ENCODE measurements around the gene MPZL3.

Gene MPZL3

DNA sequence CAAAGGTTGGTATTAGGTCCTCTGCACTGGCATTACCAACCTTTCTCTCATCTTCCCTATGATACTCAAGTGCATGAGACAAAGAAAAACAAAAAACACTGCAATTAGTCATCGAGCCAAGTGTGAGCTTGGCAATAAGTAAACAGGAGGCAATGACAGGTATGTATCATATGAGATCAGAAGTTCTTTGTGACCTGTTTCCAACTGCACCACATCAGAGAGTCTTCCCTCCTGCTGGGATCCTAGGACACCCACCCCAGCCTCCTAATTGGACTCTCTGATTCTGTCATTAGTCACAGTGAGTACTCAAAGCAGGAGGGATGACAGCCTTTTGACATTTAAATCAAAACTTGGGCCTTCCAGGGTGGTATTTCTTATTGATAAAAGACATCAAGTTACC, 19.5 kb downstream of the MPZL3 start:
- no peak for DNase-seq (ENCODE audit: low read depth in 2 of 2)

- DNase-seq (ENCODE audit: low read depth in 2 of 2): no peak
Observed at GRCh38 chr11:118231461-118231860, 20.7 kb downstream of the MPZL3 start.

DNA sequence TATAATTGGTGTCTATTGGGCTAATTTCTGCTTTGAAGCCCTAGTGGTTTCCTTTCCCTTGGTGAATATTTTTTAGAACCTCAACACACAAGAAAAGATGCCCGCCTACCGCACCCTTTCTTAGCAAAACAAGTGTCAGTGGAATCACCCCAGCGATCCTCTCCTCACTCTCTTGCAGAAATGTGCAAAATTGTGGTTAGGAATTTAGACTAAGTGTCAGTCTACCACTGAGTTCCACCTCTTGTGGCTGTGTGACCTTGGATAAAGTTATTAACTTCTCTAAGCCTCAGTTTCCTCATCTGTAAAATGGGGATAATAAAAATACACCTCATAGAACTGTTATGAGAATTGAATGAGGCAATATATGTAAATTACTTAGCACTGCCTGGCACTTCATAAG, 22.1 kb downstream of the MPZL3 start:
- DNase-seq (ENCODE audit: low read depth in 2 of 2): no peak

GRCh38 chr11:118229274-118229847, 22.8 kb downstream of the MPZL3 start:
- no peak for DNase-seq (ENCODE audit: low read depth in 2 of 2)

DNA sequence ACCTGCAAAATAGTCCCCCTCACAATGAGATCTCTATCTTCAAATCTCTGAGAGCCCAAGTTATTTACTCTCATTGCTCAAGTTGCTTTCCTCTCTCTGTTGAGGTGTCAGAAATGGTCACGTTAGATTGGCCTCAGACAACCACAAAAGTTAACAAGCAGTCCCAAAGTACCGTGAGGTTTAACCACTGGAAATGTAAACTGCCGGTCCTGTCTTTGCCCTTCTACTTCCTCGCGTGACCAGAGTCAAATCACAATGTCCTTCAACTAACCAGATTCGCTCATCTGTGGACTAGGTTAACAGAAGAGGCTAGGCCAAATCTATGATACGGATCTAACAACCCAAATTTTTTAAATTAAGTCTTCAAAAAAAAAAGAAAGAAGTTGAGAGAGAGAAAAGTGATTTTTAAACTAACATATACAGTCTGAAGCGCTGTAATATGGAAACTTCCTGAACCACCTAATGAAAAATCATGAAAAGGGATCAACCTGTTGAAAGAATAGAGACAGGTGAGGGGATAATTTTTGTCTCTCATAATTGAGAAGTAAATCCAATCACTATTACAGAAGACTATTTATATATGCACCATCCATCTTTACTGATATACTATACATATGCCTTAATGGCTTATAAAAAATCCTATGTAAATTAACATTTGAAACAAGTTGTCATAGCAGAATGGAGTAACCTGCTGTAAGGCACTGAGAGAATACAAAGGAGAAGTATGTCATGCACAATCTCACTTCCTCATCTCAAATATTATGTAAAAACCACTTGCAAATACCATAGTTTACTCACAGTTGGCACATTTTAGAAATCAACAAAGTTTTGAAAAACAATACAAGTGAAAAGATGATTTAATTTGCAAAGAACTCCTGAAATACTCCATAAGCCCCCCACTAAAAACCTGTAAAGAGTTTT, 24.0 kb downstream of the MPZL3 start:
- DNase-seq (ENCODE audit: low read depth in 2 of 2): no peak

DNA sequence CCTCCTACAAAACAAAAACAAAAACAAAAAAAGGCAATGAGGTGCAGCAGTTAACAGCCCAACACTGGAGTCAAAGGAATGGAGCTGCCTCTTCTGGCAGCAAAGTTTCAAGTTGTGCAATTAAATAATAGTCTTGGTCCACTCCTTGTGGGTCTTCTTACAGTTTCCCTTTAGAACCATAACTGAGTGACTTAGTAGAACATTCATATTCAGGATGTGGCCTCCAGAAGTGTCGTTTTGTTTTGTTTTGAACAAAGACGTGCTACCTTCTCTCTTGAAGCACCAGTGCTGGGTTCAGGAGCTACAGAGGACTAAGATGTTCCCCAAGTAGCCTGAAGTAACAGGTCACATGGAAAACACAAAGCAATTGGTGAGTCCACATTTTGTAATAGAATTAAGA, 25.4 kb downstream of the MPZL3 start:
- no peak for DNase-seq (ENCODE audit: low read depth in 2 of 2)

GRCh38 chr11:118226296-118226695, 25.9 kb downstream of the MPZL3 start:
- no peak for DNase-seq (ENCODE audit: low read depth in 2 of 2)

GRCh38 chr11:118224511-118225188, 27.5 kb downstream of the MPZL3 start, which contains the start of gene JAML:
Gene JAML, minus strand, starts transcription at chr11:118225011. Its CDS starts 10,145 bp downstream, at chr11:118214866.
- DNase-seq (ENCODE audit: low read depth in 2 of 2): no peak

DNA sequence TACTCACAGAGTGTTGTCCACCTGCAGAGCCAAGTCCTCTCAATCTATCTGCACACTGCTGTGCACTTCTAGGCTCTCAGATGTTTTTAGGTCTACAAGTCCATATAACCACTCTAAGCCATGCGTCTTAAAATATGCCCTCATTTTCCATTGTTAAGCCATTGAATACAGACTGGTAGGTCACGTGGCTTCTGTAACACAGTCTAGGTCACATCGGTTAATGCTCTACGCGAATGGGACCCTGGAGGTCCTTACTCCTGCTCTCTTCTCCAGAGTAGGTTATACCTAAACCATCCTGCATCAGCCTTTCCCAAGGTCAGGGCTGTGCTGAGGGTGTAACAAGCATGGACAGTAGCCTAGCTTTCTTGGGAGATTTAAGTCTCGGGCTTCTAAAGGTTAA, 28.2 kb downstream of the MPZL3 start:
- no peak for DNase-seq (ENCODE audit: low read depth in 2 of 2)

DNA sequence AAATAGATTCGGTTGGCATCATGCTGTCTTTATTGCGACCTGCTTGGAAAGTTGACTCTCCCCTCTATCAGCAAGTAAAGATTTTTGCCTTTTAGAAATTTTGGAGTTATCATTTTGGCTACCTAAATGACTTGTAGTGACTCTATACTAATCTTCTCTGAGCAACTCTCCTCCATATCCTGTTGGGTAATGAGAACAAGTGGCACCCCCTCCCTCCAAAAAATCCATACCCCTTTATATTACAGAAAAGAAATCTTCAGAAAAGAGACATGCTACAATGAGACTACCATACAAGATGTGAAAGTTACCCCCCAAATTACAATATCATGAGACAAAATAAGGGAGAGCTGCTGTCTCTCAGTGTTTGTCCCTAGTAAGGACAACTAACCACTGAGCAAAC, 28.6 kb downstream of the MPZL3 start:
- no peak for DNase-seq (ENCODE audit: low read depth in 2 of 2)

GRCh38 chr11:118222437-118222836, 29.7 kb downstream of the MPZL3 start:
- DNase-seq (ENCODE audit: low read depth in 2 of 2): no peak

DNA sequence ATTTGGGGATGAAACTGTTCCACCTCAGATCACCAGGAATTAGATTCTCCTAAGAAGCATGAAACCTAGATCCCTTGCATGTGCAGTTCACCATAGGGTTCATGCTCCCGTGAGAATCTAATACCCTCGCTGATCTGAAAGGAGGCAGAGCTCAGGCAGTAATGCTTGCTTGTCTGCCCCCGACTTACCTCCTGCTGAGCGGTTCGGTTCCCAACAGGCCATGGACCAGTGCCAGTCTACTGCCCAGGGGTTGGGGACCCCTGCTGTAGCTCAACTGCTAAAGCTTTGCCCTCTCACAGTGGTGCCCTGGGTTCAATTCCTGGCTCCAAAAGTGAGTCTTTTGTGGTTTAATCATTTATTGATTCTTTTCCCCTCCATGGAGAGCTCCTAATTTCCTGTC, 30.7 kb downstream of the MPZL3 start:
- no peak for DNase-seq (ENCODE audit: low read depth in 2 of 2)

DNA sequence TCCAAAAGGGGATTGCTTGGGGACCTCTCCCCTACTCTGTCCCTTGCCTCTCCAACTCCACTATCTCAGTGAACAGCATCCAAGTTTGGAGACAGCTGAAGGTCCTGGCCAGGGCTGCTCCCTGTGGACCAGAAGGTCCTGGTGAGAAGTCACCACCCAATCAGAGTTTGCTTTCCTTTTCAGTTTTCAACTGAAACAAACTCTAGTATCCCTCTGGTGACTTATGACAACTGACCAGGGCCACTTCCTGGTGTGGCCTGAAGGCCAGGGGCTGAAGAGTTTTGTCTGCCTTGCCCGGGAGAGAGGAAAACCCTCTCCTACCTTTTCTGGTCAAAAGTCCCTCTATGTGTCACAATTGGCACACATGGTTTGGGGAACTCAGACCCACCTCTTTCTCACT, 32.4 kb downstream of the MPZL3 start:
- no peak for DNase-seq (ENCODE audit: low read depth in 2 of 2)

DNA sequence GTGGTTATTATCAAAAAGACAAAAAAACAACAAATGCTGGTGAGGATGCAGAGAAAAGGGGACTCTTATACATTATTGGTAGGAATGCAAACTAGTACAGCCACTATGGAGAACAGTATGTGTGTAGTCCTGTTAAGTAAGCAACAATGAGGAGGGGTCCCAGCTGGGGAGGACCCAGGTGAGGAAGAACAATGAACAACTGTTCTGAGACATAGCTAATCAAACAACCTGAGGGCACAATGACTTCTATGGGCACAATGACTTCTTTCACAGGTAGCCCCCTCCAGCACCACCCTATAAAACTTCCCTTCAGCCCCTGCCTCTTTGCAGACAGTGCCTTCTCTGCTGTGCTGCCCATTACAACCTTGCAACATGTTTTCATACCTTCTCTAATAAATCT, 32.9 kb downstream of the MPZL3 start:
- no peak for DNase-seq (ENCODE audit: low read depth in 2 of 2)

DNA sequence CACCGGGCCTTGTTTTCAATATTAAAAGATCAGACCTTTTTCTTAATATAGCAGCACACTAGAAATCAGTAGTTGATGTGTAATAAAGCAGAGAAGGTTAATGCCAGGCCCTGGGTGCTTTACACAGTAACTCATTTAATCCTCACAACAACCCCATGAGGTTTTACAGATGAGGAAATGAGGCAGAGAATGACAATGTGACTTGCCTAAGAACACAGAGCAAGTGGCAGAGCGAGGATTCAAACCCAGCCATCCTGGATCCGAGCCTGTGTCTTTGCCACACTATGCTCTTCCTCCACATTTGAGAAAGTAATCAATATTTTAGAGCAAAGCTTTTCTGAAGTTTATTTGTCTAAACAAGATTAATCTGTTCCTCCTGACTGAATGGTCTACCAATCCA, 34.6 kb downstream of the MPZL3 start:
- no peak for DNase-seq (ENCODE audit: low read depth in 2 of 2)

- no peak for DNase-seq (ENCODE audit: low read depth in 2 of 2)
Observed at GRCh38 chr11:118216621-118217481, 35.3 kb downstream of the MPZL3 start.

- no peak for DNase-seq (ENCODE audit: low read depth in 2 of 2)
Observed at GRCh38 chr11:118215765-118216164, 36.4 kb downstream of the MPZL3 start.

- DNase-seq (ENCODE audit: low read depth in 2 of 2): no peak
Observed at GRCh38 chr11:118215262-118215661, 36.9 kb downstream of the MPZL3 start.

GRCh38 chr11:118214210-118214914, 37.8 kb downstream of the MPZL3 start:
- DNase-seq (ENCODE audit: low read depth in 2 of 2): no peak

GRCh38 chr11:118213781-118214180, 38.4 kb downstream of the MPZL3 start:
- no peak for DNase-seq (ENCODE audit: low read depth in 2 of 2)

GRCh38 chr11:118213201-118213600, 39.0 kb downstream of the MPZL3 start:
- DNase-seq (ENCODE audit: low read depth in 2 of 2): no peak
